Karpas-422 (cell line): ENCODE data around the gene MICAL3. TPM values are rescaled to one million over a fixed set of nuclear protein-coding genes. Genes with fewer than 3 reads are reported as not detected.
A peak's percentile ranks its signal among the peaks of the same experiment; 100 is the strongest.

ENCODE experiments used
- DNase-seq: peaks from one replicate; pipeline ENCODE4 v3.0.0-alpha.2; 2015
- H2AFZ ChIP-seq: fragments of 200-600 bp; sonication (generic); 2 replicates; pipeline ENCODE4 v1.6.1; 2014; ENCODE audit warnings: antibody characterized with exemption, low read length, mixed read lengths
- H3K27ac ChIP-seq: fragments of 200-600 bp; sonication (generic); 2 replicates; pipeline ENCODE4 v1.5.1; 2014; ENCODE audit warnings: mild to moderate bottlenecking, low read length, moderate library complexity
- H3K27me3 ChIP-seq: fragments of 200-600 bp; sonication (generic); 2 replicates; pipeline ENCODE4 v1.6.1; 2014; ENCODE audit warnings: low read length, mixed read lengths
- H3K36me3 ChIP-seq: fragments of 200-600 bp; sonication (generic); 2 replicates; pipeline ENCODE4 v1.6.1; 2014; ENCODE audit warnings: low read length, mixed read lengths; ENCODE audit not compliant: insufficient read depth
- H3K4me1 ChIP-seq: fragments of 200-600 bp; sonication (generic); 2 replicates; pipeline ENCODE4 v1.6.1; 2014; ENCODE audit warnings: mild to moderate bottlenecking, low read length, mixed read lengths
- H3K4me2 ChIP-seq: fragments of 200-600 bp; sonication (generic); 2 replicates; pipeline ENCODE4 v1.6.1; 2014; ENCODE audit warnings: low read length, low read depth, mild to moderate bottlenecking; ENCODE audit not compliant: poor library complexity, severe bottlenecking
- H3K4me3 ChIP-seq: fragments of 200-600 bp; sonication (generic); 2 replicates; pipeline ENCODE4 v1.5.1; 2014; ENCODE audit warnings: mild to moderate bottlenecking, antibody characterized with exemption, low read length, mixed read lengths
- H3K79me2 ChIP-seq: fragments of 200-600 bp; sonication (generic); 2 replicates; pipeline ENCODE4 v1.6.1; 2014; ENCODE audit warnings: mild to moderate bottlenecking, low read length, mixed read lengths
- H3K9ac ChIP-seq: fragments of 200-600 bp; sonication (generic); 2 replicates; pipeline ENCODE4 v1.6.0; 2014; ENCODE audit warnings: low read length
- H3K9me2 ChIP-seq: fragments of 200-600 bp; sonication (generic), shearing (Covaris generic); replicated peaks from 2 replicates; pipeline ENCODE4 v1.6.0; 2014; ENCODE audit warnings: mild to moderate bottlenecking, low read length, moderate library complexity; ENCODE audit not compliant: insufficient read depth
- H3K9me3 ChIP-seq: fragments of 300-700, 200-600 bp; sonication (generic); 2 replicates; pipeline ENCODE4 v1.6.1; 2014; ENCODE audit warnings: low read length, mixed read lengths
- H4K20me1 ChIP-seq: fragments of 200-600 bp; sonication (generic); 2 replicates; pipeline ENCODE4 v1.6.1; 2014; ENCODE audit warnings: mild to moderate bottlenecking, antibody characterized with exemption, low read length, low read depth; ENCODE audit not compliant: insufficient read depth
- total RNA-seq: library from RNA; depleted of rRNA; stranded (reverse); fragments of >200 nt; shearing (Covaris generic); gene quantifications from 2 replicates; pipeline ENCODE4 v1.2.3, GENCODE V29; 2014; ENCODE audit warnings: low replicate concordance

The MICAL3 gene
- total RNA-seq, 1 experiment from 2014 or later: 54.9 TPM

DNA sequence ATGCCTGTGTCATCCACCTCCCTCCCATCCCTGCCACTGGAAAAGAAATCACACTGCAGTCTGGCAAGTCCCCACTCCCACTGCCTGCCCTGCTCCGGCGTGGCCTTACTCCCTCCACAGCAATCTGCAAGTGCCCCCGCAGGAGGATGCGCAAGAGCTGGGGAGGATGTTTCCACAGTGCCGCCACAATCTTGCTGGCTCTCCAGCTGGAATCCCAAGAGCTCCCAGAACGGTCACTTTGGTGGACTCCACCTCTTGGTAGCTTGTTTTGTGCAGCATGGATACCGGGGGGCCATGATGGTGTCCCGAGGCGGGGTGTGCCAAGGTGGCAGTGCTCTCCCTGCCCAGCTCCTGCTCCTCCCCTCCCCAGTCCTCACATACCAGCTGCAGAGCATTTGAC lies 76.3 kb downstream of the MICAL3 start:
- Histone ChIP-seq H4K20me1 (peaks cover 43% of the 10 kb centered on the region), H3K79me2 (peaks cover 99% of the 10 kb centered on the region), H3K9me2 (no peaks in the 10 kb centered on the region), H2AFZ (no peak overlapping the region), H3K36me3 (no peaks in the 10 kb centered on the region), H3K4me2 (peak overlapping the region; percentile 71), H3K9ac (0 out of 2 replicates have a peak overlapping the region, but pooled peaks have one; percentile 16), H3K4me1 (peaks cover 77% of the 10 kb centered on the region), H3K27ac (peak overlapping the region; percentile 94), H3K27me3 (no peaks in the 10 kb centered on the region), H3K4me3 (no peak overlapping the region), H3K9me3 (no peaks in the 10 kb centered on the region)
- DNase-seq: no peak

GRCh38 chr22:17946662-17947367 lies 77.5 kb downstream of the MICAL3 start:
- peak overlapping the region; percentile 40 for H3K4me3 ChIP-seq
- H3K27ac ChIP-seq: peak overlapping the region; percentile 94
- H3K27me3 ChIP-seq: no peaks in the 10 kb centered on the region
- peak; percentile 48 for DNase-seq
- H3K4me2 ChIP-seq: peak overlapping the region; percentile 71
- peak overlapping the region; percentile 61 for H3K9ac ChIP-seq
- peaks cover 99% of the 10 kb centered on the region for H3K79me2 ChIP-seq
- H3K4me1 ChIP-seq: peaks cover 85% of the 10 kb centered on the region
- no peaks in the 10 kb centered on the region for H3K9me3 ChIP-seq
- no peaks in the 10 kb centered on the region for H3K36me3 ChIP-seq
- H4K20me1 ChIP-seq: peaks cover 48% of the 10 kb centered on the region
- H3K9me2 ChIP-seq: no peaks in the 10 kb centered on the region
- H2AFZ ChIP-seq: no peak overlapping the region

DNA sequence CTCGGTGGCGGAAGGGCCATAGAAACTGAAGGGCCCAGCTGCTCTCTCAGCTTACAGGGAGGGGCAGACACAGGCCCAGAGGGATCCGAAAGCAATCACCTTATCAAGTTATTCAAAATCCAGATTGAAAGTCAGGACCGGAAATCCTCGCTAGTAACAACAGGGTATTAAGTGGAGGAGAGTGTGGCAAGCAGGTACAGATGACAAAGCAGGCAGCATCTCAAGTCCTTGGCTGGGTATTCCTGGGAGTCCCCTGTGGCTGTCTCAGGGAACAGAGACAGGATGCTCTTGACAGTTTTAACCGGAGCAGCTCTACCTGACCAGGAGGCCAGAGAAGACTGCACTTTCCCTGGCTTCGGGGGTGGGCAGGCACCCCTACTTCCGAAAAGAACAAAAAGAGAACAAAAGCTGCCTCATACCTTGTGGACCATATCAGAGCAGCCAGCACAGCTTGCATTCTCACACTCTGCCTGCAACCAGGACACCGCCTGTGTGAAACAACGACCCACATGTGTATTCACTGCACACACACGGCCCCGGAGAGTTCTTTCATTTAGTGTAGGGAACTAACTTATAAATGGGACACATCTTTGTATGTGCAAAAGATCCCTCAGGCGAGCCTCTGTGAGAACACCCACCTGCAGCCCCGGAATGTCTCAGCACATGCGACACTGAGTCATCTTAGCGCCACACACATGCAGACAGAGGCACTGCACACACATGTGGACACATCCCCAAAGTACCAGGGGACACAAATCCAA lies 78.3 kb downstream of the MICAL3 start:
- H3K4me2 ChIP-seq: peak overlapping the region; percentile 71
- H3K4me1 ChIP-seq: peaks cover 92% of the 10 kb centered on the region
- peak overlapping the region; percentile 40; the same call in 1 of the 2 replicates for H3K4me3 ChIP-seq
- no peaks in the 10 kb centered on the region for H3K9me2 ChIP-seq
- H3K27me3 ChIP-seq: no peaks in the 10 kb centered on the region
- no peaks in the 10 kb centered on the region for H3K9me3 ChIP-seq
- peak overlapping the region; percentile 94 for H3K27ac ChIP-seq
- H3K79me2 ChIP-seq: peaks cover 99% of the 10 kb centered on the region
- peak; percentile 80 for DNase-seq
- no peak overlapping the region for H2AFZ ChIP-seq
- peak overlapping the region; percentile 61 for H3K9ac ChIP-seq
- peaks cover 50% of the 10 kb centered on the region for H4K20me1 ChIP-seq
- H3K36me3 ChIP-seq: no peaks in the 10 kb centered on the region

GRCh38 chr22:17945156-17945887 lies 79.0 kb downstream of the MICAL3 start:
- no peaks in the 10 kb centered on the region for H3K27me3 ChIP-seq
- H3K27ac ChIP-seq: peak overlapping the region; percentile 94

DNA sequence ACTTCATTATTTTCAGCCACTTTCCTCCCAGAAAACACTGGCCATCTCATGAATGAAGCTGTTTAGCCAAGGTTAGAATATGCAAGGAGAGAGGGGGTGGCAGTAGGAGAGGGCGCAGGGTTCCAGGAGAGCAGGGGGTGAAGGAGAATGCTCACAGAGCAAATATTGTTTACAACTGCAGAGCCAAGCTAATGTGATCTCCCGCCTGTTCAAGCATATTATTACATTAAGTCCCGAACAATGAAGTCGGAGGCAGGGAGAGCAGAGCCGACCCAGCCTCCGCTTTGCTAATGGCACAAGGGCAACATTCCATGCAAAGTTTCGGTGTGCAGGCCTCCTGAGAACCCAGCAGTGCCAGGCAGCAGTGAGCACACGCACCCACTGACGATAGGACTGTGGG lies 80.1 kb downstream of the MICAL3 start:
- peak overlapping the region; percentile 79 for H3K27ac ChIP-seq
- H3K27me3 ChIP-seq: no peaks in the 10 kb centered on the region
- peak overlapping the region; percentile 53 for H3K4me2 ChIP-seq
- no peak overlapping the region for H3K4me3 ChIP-seq
- H3K4me1 ChIP-seq: peaks cover 98% of the 10 kb centered on the region
- no peaks in the 10 kb centered on the region for H3K9me2 ChIP-seq
- H3K79me2 ChIP-seq: peaks cover 100% of the 10 kb centered on the region
- no peaks in the 10 kb centered on the region for H3K9me3 ChIP-seq
- H3K9ac ChIP-seq: peak overlapping the region; percentile 9; the same call in 1 of the 2 replicates
- no peak for DNase-seq
- no peak overlapping the region for H2AFZ ChIP-seq
- H4K20me1 ChIP-seq: peaks cover 44% of the 10 kb centered on the region
- 0 out of 2 replicates have a peak, but pooled peaks cover 6% of the 10 kb centered on the region for H3K36me3 ChIP-seq

More at GRCh38 chr22:17945156-17945887, 79.0 kb downstream of the MICAL3 start:
- peaks cover 50% of the 10 kb centered on the region for H4K20me1 ChIP-seq
- no peak overlapping the region for H2AFZ ChIP-seq
- H3K9ac ChIP-seq: peak overlapping the region; percentile 61
- no peaks in the 10 kb centered on the region for H3K9me3 ChIP-seq
- H3K79me2 ChIP-seq: peaks cover 99% of the 10 kb centered on the region
- no peaks in the 10 kb centered on the region for H3K36me3 ChIP-seq
- peaks cover 95% of the 10 kb centered on the region for H3K4me1 ChIP-seq
- peak overlapping the region; percentile 71 for H3K4me2 ChIP-seq
- peak overlapping the region; percentile 40; the same call in 1 of the 2 replicates for H3K4me3 ChIP-seq
- no peak for DNase-seq
- no peaks in the 10 kb centered on the region for H3K9me2 ChIP-seq

DNA sequence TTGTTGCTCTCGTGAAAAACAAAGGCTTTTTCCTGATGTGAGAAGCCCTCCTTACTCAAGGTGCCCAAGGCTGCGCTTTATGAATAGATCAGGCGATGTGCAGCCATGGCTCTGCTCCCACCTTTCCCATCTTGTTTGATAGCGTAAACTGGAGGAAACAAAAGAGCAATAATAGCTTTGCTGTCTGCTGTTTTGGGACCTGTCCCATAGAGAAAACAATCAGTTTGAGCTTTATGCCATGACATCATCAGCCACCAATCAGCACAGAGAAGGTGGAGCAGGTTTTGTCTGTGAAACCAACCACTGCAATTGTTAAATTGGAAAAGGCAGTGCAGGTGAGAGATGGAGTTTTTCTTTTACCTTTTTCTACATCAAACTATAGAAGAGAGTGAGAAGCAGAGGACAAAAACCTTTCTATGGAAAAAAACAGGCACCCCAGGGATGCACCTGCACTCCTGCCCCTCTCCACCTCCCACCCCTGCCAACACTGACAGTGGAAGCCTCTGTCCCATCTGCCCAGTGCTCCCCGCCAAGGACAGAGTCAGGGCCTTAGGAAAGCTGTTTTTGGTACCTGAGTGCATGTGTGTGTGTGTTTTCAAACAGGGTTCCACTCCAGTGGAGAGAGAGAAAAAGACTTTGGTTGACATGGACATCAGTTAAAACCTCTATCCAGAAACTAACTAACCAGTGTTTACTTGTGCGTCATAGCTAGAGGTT lies 80.7 kb downstream of the MICAL3 start:
- Histone ChIP-seq H3K79me2 (peaks cover 100% of the 10 kb centered on the region), H2AFZ (no peak overlapping the region), H3K9me3 (no peaks in the 10 kb centered on the region), H3K4me3 (no peak overlapping the region), H3K36me3 (0 out of 2 replicates have a peak, but pooled peaks cover 6% of the 10 kb centered on the region), H3K27me3 (no peaks in the 10 kb centered on the region), H3K4me2 (peak overlapping the region; percentile 53), H3K9ac (peak overlapping the region; percentile 9; the same call in 1 of the 2 replicates), H3K27ac (peak overlapping the region; percentile 79), H3K4me1 (peaks cover 96% of the 10 kb centered on the region), H3K9me2 (no peaks in the 10 kb centered on the region), H4K20me1 (peaks cover 43% of the 10 kb centered on the region)
- DNase-seq: peak; percentile 55

GRCh38 chr22:17942721-17943120 lies 81.6 kb downstream of the MICAL3 start:
- H3K27me3 ChIP-seq: no peaks in the 10 kb centered on the region
- no peaks in the 10 kb centered on the region for H3K9me2 ChIP-seq
- peak overlapping the region; percentile 79 for H3K27ac ChIP-seq
- no peaks in the 10 kb centered on the region for H3K9me3 ChIP-seq
- no peak for DNase-seq
- peak overlapping the region; percentile 30; the same call in 1 of the 2 replicates for H3K4me3 ChIP-seq
- 0 out of 2 replicates have a peak, but pooled peaks cover 6% of the 10 kb centered on the region for H3K36me3 ChIP-seq
- H3K4me2 ChIP-seq: peak overlapping the region; percentile 53
- H4K20me1 ChIP-seq: peaks cover 44% of the 10 kb centered on the region
- peaks cover 100% of the 10 kb centered on the region for H3K79me2 ChIP-seq
- H3K4me1 ChIP-seq: peaks cover 87% of the 10 kb centered on the region
- peak overlapping the region; percentile 31 for H3K9ac ChIP-seq
- no peak overlapping the region for H2AFZ ChIP-seq
